H9 (cell line): ENCODE results near the gene EIF1B. TPM values are rescaled to one million over a fixed set of nuclear protein-coding genes. Genes with fewer than 3 reads are reported as not detected.

Experiments used
- DNase-seq: peaks from one replicate; pipeline ENCODE4 v3.0.0-alpha.2; 2017
- H2AFZ ChIP-seq: one replicate; pipeline ENCODE4 v1.6.1; 2013; ENCODE audit warnings: mild to moderate bottlenecking, low read length, control low read depth, moderate library complexity
- H2AK5ac ChIP-seq: 2 replicates; pipeline ENCODE4 v1.6.1; 2013; ENCODE audit warnings: low read length, control low read depth, mixed read lengths; ENCODE audit not compliant: insufficient read length
- H2BK120ac ChIP-seq: one replicate; pipeline ENCODE4 v1.6.1; 2013; ENCODE audit warnings: low read depth, mild to moderate bottlenecking, low read length, control low read depth, inconsistent platforms; ENCODE audit not compliant: poor library complexity, severe bottlenecking
- H2BK12ac ChIP-seq: 2 replicates; pipeline ENCODE4 v1.6.1; 2013; ENCODE audit warnings: low read length, control low read depth, mixed read lengths, low read depth; ENCODE audit not compliant: insufficient read length
- H2BK15ac ChIP-seq: 2 replicates; pipeline ENCODE4 v1.6.1; 2013; ENCODE audit warnings: low read depth, low read length, control low read depth
- H2BK20ac ChIP-seq: one replicate; pipeline ENCODE4 v1.6.1; 2013; ENCODE audit warnings: low read depth, mild to moderate bottlenecking, low read length, control low read depth, inconsistent platforms; ENCODE audit not compliant: poor library complexity, severe bottlenecking
- H2BK5ac ChIP-seq: 2 replicates; pipeline ENCODE4 v1.6.1; 2013; ENCODE audit warnings: low read length, control low read depth, mixed read lengths; ENCODE audit not compliant: insufficient read length
- H3K14ac ChIP-seq: 2 replicates; pipeline ENCODE4 v1.6.1; 2013; ENCODE audit warnings: low read length, control low read depth; ENCODE audit not compliant: insufficient read depth
- H3K18ac ChIP-seq: 2 replicates; pipeline ENCODE4 v1.6.1; 2013; ENCODE audit warnings: low read depth, mild to moderate bottlenecking, mixed read lengths, low read length, control low read depth; ENCODE audit not compliant: insufficient read length
- H3K23ac ChIP-seq: 2 replicates; pipeline ENCODE4 v1.6.1; 2013; ENCODE audit warnings: low read length, control low read depth, mixed read lengths, low read depth; ENCODE audit not compliant: insufficient read length
- H3K23me2 ChIP-seq: 2 replicates; pipeline ENCODE4 v1.6.1; 2013; ENCODE audit warnings: low read depth, mild to moderate bottlenecking, mixed read lengths, low read length, control low read depth; ENCODE audit not compliant: insufficient read length, poor library complexity, severe bottlenecking
- H3K27ac ChIP-seq: 2 replicates; pipeline ENCODE4 v1.5.1; 2013; ENCODE audit warnings: low read length, control low read depth, mixed read lengths, low read depth; ENCODE audit not compliant: insufficient read length
- H3K27me3 ChIP-seq: 2 replicates; pipeline ENCODE4 v1.6.1; 2013; ENCODE audit warnings: low read length, control low read depth, inconsistent platforms; ENCODE audit not compliant: insufficient read depth
- H3K4ac ChIP-seq: 2 replicates; pipeline ENCODE4 v1.6.1; 2013; ENCODE audit warnings: low read depth, mild to moderate bottlenecking, control low read depth, inconsistent platforms, low read length, moderate library complexity
- H3K4me1 ChIP-seq: 2 replicates; pipeline ENCODE4 v1.6.1; 2013; ENCODE audit warnings: low read length, control low read depth, inconsistent platforms; ENCODE audit not compliant: insufficient read depth
- H3K4me2 ChIP-seq: 2 replicates; pipeline ENCODE4 v1.6.1; 2013; ENCODE audit warnings: low read length, control low read depth, mixed read lengths; ENCODE audit not compliant: insufficient read length, insufficient read depth
- H3K56ac ChIP-seq: 2 replicates; pipeline ENCODE4 v1.6.1; 2013; ENCODE audit warnings: low read depth, mild to moderate bottlenecking, mixed read lengths, low read length, control low read depth; ENCODE audit not compliant: insufficient read length
- H3K79me1 ChIP-seq: 2 replicates; pipeline ENCODE4 v1.6.1; 2013; ENCODE audit warnings: low read depth, mild to moderate bottlenecking, moderate library complexity, low read length, control low read depth, inconsistent platforms; ENCODE audit not compliant: insufficient read depth, poor library complexity, severe bottlenecking
- H3K79me2 ChIP-seq: 2 replicates; pipeline ENCODE4 v1.6.1; 2013; ENCODE audit warnings: low read length, control low read depth, inconsistent platforms; ENCODE audit not compliant: insufficient read depth
- H3K9ac ChIP-seq: 2 replicates; pipeline ENCODE4 v1.6.1; 2013; ENCODE audit warnings: low read length, control low read depth, mixed read lengths; ENCODE audit not compliant: insufficient read length; ENCODE audit errors: extremely low read depth
- H3K9me3 ChIP-seq: one replicate; pipeline ENCODE4 v1.6.1; 2013; ENCODE audit warnings: low read depth, low read length, inconsistent platforms; ENCODE audit not compliant: control insufficient read depth
- H3T11ph ChIP-seq: one replicate; pipeline ENCODE4 v1.6.1; 2013; ENCODE audit warnings: mild to moderate bottlenecking, low read length, control low read depth, inconsistent platforms
- H4K20me1 ChIP-seq: one replicate; pipeline ENCODE4 v1.6.1; 2013; ENCODE audit not compliant: control insufficient read depth, insufficient read length, insufficient read depth
- H4K5ac ChIP-seq: 2 replicates; pipeline ENCODE4 v1.6.1; 2013; ENCODE audit warnings: low read depth, mild to moderate bottlenecking, mixed read lengths, low read length, control low read depth; ENCODE audit not compliant: insufficient read length
- H4K8ac ChIP-seq: replicated peaks from 2 replicates; pipeline ENCODE4 v1.6.1; 2013; ENCODE audit warnings: low read length, control low read depth, mixed read lengths, low read depth; ENCODE audit not compliant: insufficient read length
- H4K91ac ChIP-seq: 2 replicates; pipeline ENCODE4 v1.6.1; 2013; ENCODE audit warnings: low read depth, mild to moderate bottlenecking, moderate library complexity, mixed read lengths, low read length, control low read depth; ENCODE audit not compliant: insufficient read length
- H3K27ac Mint-ChIP-seq, 3 experiments: 2 replicates in 2 of 3; 3 replicates in 1 of 3; pipeline ENCODE4 v1.8.0; 2020 to 2021; ENCODE audit warnings: mixed read lengths in 3 of 3, mild to moderate bottlenecking in 1 of 3, moderate library complexity in 1 of 3
- H3K27me3 Mint-ChIP-seq: 2 replicates; pipeline ENCODE4 v1.8.0; 2021; ENCODE audit warnings: low read depth, mild to moderate bottlenecking, moderate library complexity, mixed read lengths
- H3K36me3 Mint-ChIP-seq, 3 experiments: 2 replicates in 2 of 3; 3 replicates in 1 of 3; pipeline ENCODE4 v1.8.0; 2020 to 2021; ENCODE audit warnings: low read depth in 3 of 3, mixed read lengths in 3 of 3; ENCODE audit not compliant: insufficient read depth in 1 of 3
- H3K4me1 Mint-ChIP-seq, 2 experiments: 2 replicates each; pipeline ENCODE4 v1.8.0; 2020; ENCODE audit warnings: mixed read lengths in 2 of 2
- H3K4me3 Mint-ChIP-seq, 2 experiments: 2 replicates in 1 of 2; 3 replicates in 1 of 2; pipeline ENCODE4 v1.8.0; 2020 to 2021; ENCODE audit warnings: mild to moderate bottlenecking in 2 of 2, mixed read lengths in 2 of 2, moderate library complexity in 1 of 2
- H3K9me3 Mint-ChIP-seq, 2 experiments: 2 replicates in 1 of 2; 3 replicates in 1 of 2; pipeline ENCODE4 v1.8.0; 2020; ENCODE audit warnings: mild to moderate bottlenecking in 2 of 2, mixed read lengths in 2 of 2, moderate library complexity in 1 of 2
- CTCF ChIP-seq: fragments of 200-600 bp; sonication (generic); conservative IDR thresholded peaks from 3 replicates; pipeline ENCODE4 v1.8.0; 2021; ENCODE audit warnings: antibody characterized with exemption, mild to moderate bottlenecking
- WGBS: extraction: QIAGEN DNeasy Blood & Tissue Kit; methylation state at CpG from one replicate; pipeline ENCODE4 v1.1.7; 2013; ENCODE audit warnings: missing lambda C conversion rate, low lambda C conversion rate, mixed read lengths; ENCODE audit not compliant: insufficient read length; ENCODE audit errors: extremely low coverage; 5-methylcytosine and 5-hydroxymethylcytosine counted together
- total RNA-seq: library from RNA; stranded (reverse); gene quantifications from 2 replicates; pipeline ENCODE4 v1.2.1, GENCODE V29; 2021

EIF1B gene
- total RNA-seq, 1 experiment from 2014 or later = 133 TPM

- no peak overlapping the region for H3K23ac ChIP-seq
- no peaks in the 10 kb centered on the region for H3K79me2 ChIP-seq
- Mint-ChIP-seq H3K27ac (no peak overlapping the region), H3K27me3 (no peaks in the 10 kb centered on the region), H3K36me3 (no peaks in the 10 kb centered on the region), H3K4me3 (no peak overlapping the region), H3K4me1 (peaks cover 34 to 35% of the 10 kb centered on the region in 2 experiments), H3K9me3 (0 out of 5 replicates have a peak, but pooled peaks cover 0 to 1% of the 10 kb centered on the region in 2 experiments)
- H3K9me3 ChIP-seq = no peaks in the 10 kb centered on the region
- no peak overlapping the region for H3K4me2 ChIP-seq
- no peak overlapping the region for H2BK120ac ChIP-seq
- H2BK15ac ChIP-seq = no peak overlapping the region
- no peak overlapping the region for H3K9ac ChIP-seq
- H4K5ac ChIP-seq = no peak overlapping the region
- TF ChIP-seq CTCF = no peak
- no peak overlapping the region for H4K91ac ChIP-seq
- H4K8ac ChIP-seq = no peak overlapping the region
- no peak overlapping the region for H2BK12ac ChIP-seq
- no peak overlapping the region for H2AFZ ChIP-seq
- no peaks in the 10 kb centered on the region for H3K79me1 ChIP-seq
- H3K27me3 ChIP-seq = no peaks in the 10 kb centered on the region
- WGBS = no CpG with 5 or more reads among the region's 10 CpGs
- no peaks in the 10 kb centered on the region for H3K23me2 ChIP-seq
- H4K20me1 ChIP-seq = no peaks in the 10 kb centered on the region
- no peak overlapping the region for H2BK20ac ChIP-seq
- no peak overlapping the region for H3K4ac ChIP-seq
- H3K14ac ChIP-seq = no peak overlapping the region
- H2AK5ac ChIP-seq = no peak overlapping the region
- H3T11ph ChIP-seq = no peak overlapping the region
- no peak overlapping the region for H3K56ac ChIP-seq
- no peak overlapping the region for H2BK5ac ChIP-seq
- DNase-seq = no peak
- H3K18ac ChIP-seq = no peak overlapping the region
- H3K4me1 ChIP-seq = 0 out of 2 replicates have a peak, but pooled peaks cover 4% of the 10 kb centered on the region
- no peak overlapping the region for H3K27ac ChIP-seq
Observed at GRCh38 chr3:40332684-40333083, 23.2 kb downstream of the EIF1B start.
